Immature natural killer cell (primary cell): ENCODE results near the gene WHRN. TPM values are rescaled to one million over a fixed set of nuclear protein-coding genes. Genes with fewer than 3 reads are reported as not detected.

Source experiments
- DNase-seq, 3 donors: peaks; one replicate each; pipeline ENCODE4 v3.0.0; 2022; ENCODE audit warnings: mixed read lengths in 1 of 3
- H3K27ac Mint-ChIP-seq, 6 donors: one replicate each; pipeline ENCODE4 v1.8.0; 2020; ENCODE audit warnings: mixed read lengths in 6 of 6, mild to moderate bottlenecking in 5 of 6, inconsistent platforms in 4 of 6, moderate library complexity in 3 of 6
- H3K27me3 Mint-ChIP-seq, 3 donors: one replicate each; pipeline ENCODE4 v1.8.0; 2020 to 2021; ENCODE audit warnings: low read depth in 3 of 3, mild to moderate bottlenecking in 3 of 3, mixed read lengths in 3 of 3, moderate library complexity in 3 of 3, inconsistent platforms in 1 of 3
- H3K36me3 Mint-ChIP-seq, 3 donors: one replicate each; pipeline ENCODE4 v1.8.0; 2020; ENCODE audit warnings: mixed read lengths in 3 of 3, inconsistent platforms in 2 of 3, mild to moderate bottlenecking in 2 of 3
- H3K4me1 Mint-ChIP-seq, 2 donors: one replicate each; pipeline ENCODE4 v1.8.0; 2020; ENCODE audit warnings: inconsistent platforms in 2 of 2, mild to moderate bottlenecking in 2 of 2, mixed read lengths in 2 of 2, moderate library complexity in 1 of 2
- H3K4me3 Mint-ChIP-seq, 5 donors: one replicate each; pipeline ENCODE4 v1.8.0; 2020; ENCODE audit warnings: mild to moderate bottlenecking in 5 of 5, mixed read lengths in 5 of 5, inconsistent platforms in 3 of 5, moderate library complexity in 3 of 5
- H3K9me3 Mint-ChIP-seq, 6 donors: one replicate each; pipeline ENCODE4 v1.8.0; 2020; ENCODE audit warnings: mild to moderate bottlenecking in 6 of 6, mixed read lengths in 6 of 6, inconsistent platforms in 4 of 6, moderate library complexity in 3 of 6
- polyA plus RNA-seq, 3 donors: library from polyadenylated mRNA; unstranded; fragments of 300-500 nt; fragmentation: Illumina TruSeq; gene quantifications; one replicate each; pipeline ENCODE4 v1.2.3, GENCODE V29; 2021

Gene WHRN
- polyA plus RNA-seq, 3 donors from 2014 or later: 0.22 to 1.4 (median 1.0) TPM

DNA sequence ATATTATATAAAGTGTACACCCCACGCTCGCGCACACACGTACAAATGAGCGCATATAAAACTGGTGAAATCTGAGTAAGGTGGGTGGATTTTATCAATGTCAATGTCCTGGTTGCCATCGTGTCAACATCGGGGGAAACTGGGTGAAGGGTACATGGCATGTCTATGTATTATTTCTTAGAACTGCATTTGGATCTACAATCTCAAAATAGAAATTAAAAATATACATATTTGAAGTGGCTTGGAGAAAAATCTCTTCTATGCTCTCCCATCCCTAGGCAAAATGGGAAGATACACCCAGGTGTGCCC is 763 bp upstream of the WHRN start:
- Mint-ChIP-seq H3K36me3 (no peaks in the 10 kb centered on the region), H3K4me1 (peaks cover 27 to 36% of the 10 kb centered on the region in 2 donors), H3K27ac (peak overlapping the region in 5 of 6 donors; percentile 84 to 94 (median 93)), H3K27me3 (peaks cover 15 to 38% (median 23%) of the 10 kb centered on the region in 3 donors), H3K9me3 (peaks cover 0 to 2% (median 0%) of the 10 kb centered on the region in 6 donors), H3K4me3 (peak overlapping the region; percentile 86 to 92 (median 87))
- DNase-seq: no peak

DNA sequence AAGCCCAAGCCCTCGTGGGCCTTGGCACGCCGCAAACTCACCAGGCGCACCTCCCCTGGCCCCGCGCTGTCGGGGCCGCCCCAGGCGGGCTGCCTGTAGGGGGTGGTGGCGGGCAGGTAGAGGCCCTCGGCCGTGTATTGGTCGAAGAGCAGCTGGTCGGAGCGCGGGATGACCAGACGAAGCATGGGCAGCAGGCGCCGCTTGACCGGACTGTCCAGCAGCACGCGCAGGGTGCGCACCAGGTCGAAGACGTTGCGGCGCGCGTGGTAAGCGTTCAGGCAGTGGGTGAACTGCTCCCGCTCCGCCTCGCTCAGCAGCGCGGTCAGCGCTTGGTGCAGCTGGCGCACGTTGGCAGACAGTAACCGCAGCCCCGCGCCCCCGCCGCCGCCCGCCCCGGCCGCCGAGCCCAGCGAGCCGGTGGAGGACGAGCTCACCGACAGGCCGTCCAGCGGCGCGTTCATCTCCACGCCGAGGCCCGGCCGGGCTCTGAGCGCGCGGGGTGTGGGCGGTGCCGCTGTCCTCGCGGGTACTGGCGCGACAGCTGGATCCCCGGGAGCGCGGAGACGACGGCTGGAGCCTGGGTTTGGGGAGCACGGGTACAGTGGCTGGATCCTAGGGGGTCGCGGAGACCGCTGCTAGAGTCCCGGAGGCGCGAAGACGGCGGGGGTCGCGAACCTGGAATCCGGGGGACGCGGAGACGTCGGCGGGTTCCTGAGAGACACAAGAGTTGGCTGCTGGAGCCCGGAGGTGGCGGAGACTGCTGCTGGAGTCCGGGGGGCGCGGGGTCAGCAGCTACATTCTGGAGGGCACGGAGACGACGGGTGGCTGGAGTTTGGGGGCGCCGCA is 709 bp downstream of the WHRN start:
- Mint-ChIP-seq H3K27me3 (peaks cover 17 to 32% (median 21%) of the 10 kb centered on the region in 3 donors), H3K9me3 (peaks cover 0 to 2% (median 0%) of the 10 kb centered on the region in 6 donors), H3K36me3 (no peaks in the 10 kb centered on the region), H3K27ac (peak overlapping the region in 5 of 6 donors; percentile 75 to 88 (median 85)), H3K4me3 (peak overlapping the region; percentile 75 to 83 (median 79)), H3K4me1 (peaks cover 27 to 36% of the 10 kb centered on the region in 2 donors)
- DNase-seq: peak; percentile 52 to 56 (median 56)

DNA sequence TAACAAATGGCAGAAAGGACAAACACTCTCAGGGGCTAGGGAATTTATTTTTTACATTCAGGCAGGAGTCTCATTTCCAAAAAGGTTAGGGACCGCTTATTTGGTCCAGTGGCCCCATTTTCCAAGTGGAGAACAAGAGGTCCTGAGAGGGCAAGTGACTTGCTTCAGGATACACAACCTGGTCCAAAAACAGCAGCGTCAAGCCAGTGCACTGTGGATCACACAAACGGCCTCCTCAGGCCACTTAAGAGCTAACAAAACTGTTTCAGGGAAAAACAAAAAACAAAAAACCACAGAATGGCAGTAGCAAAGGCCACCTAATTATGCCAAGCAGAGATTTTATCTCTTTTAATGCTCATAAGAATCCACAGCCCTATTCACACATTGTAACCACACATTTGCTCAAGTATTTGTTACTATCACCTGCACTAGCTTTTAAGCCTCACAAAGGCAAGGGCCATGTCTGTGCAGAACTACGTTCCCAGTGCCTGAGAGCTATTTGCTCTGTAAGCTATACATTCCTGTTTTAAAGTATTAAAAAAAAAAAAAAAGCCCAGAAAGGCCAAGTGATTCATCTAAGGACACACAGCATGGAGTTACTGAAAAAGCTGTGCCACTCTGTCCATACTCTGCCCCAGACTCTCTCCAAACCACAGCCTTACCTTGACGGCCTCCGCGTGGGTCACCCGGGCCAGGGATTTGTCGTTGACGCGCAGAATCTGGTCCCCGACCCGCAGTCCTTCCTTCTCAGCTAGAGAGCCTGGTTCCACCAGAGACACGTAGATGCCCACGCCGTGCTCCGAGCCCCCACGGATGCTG is 1.5 kb downstream of the WHRN start:
- peak overlapping the region; percentile 58 to 83 (median 74) for H3K4me3 Mint-ChIP-seq
- H3K9me3 Mint-ChIP-seq: no peaks in the 10 kb centered on the region
- peak overlapping the region; percentile 45 to 88 (median 76) for H3K27ac Mint-ChIP-seq
- peaks cover 27 to 36% of the 10 kb centered on the region in 2 donors for H3K4me1 Mint-ChIP-seq
- no peaks in the 10 kb centered on the region for H3K36me3 Mint-ChIP-seq
- DNase-seq: peak; percentile 35 to 55 (median 43)
- H3K27me3 Mint-ChIP-seq: peaks cover 17 to 23% (median 21%) of the 10 kb centered on the region in 3 donors

DNA sequence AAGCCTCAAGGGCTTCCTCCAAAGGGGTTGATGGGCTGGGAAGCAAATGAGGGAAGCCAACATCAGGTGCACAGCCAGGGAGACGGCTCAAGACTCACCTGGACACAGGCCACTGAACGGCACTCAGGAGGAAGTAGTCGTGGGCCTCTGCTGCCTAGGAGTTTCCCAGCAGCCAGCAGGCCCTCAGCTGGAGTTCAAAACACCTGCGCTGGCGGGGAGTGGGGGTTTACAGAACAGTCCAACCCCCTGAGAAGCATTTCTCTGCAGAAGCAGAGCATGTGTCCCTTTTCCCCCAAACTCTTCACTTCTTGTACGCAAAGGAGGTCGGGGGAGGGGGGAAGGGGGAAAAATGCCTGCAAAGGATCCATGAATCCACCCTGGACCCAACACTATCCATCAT is 2.3 kb downstream of the WHRN start:
- H3K4me1 Mint-ChIP-seq: peaks cover 27 to 36% of the 10 kb centered on the region in 2 donors
- H3K9me3 Mint-ChIP-seq: no peaks in the 10 kb centered on the region
- no peak for DNase-seq
- peak overlapping the region in 4 of 5 donors; percentile 3 to 83 (median 66) for H3K4me3 Mint-ChIP-seq
- peak overlapping the region in 2 of 6 donors; percentile 48 to 85 for H3K27ac Mint-ChIP-seq
- H3K27me3 Mint-ChIP-seq: peaks cover 17 to 23% (median 20%) of the 10 kb centered on the region in 3 donors
- H3K36me3 Mint-ChIP-seq: no peaks in the 10 kb centered on the region

DNA sequence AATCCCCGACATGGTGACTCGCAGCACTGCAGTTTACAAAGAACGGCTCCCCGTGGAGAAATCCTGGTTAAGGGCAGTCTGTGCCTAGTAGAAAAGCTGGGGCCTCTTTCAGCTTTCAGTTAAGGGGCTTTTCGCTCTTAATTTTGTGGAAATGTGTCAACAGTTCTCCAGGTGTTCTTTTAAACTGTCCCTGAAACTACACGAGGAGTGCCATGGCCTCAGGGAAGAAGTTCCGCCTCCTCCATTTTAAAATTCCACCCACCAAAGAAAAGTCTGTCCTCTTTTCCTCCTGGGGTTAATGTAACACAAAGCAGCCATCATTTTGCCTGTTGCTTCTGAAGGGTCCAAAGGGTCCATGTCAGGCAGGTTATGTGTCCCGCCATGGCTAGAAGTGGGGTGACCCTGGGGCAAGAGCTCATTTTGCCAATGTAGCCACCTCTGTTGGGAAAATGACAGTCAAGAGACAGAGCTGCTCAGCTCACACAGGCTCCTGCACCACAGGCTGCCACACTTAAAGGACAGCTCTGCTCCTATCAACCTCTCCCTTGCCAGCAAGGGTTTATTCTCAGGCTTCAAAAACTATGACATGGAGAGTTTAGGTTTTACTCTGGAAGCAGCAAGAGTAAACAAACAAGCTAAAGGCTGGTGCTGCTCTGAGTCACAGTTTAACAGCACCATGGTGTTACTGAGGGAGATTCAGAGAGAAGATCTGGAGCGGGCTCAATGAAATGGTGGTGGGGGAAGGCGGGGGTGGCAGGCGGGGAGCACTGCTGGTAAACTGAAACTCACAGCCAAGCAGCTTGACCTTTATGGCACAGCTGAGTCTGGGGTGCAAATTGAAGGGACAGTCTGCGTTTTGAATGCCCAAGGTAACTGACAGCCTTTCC is 3.2 kb downstream of the WHRN start:
- no peak for DNase-seq
- Mint-ChIP-seq H3K4me3 (peak overlapping the region in 1 of 5 donors; percentile 6), H3K27me3 (peaks cover 14 to 15% (median 15%) of the 10 kb centered on the region in 3 donors), H3K27ac (peak overlapping the region in 3 of 6 donors; percentile 40 to 66 (median 43)), H3K9me3 (no peaks in the 10 kb centered on the region), H3K4me1 (peaks cover 30 to 36% of the 10 kb centered on the region in 2 donors), H3K36me3 (no peaks in the 10 kb centered on the region)

DNA sequence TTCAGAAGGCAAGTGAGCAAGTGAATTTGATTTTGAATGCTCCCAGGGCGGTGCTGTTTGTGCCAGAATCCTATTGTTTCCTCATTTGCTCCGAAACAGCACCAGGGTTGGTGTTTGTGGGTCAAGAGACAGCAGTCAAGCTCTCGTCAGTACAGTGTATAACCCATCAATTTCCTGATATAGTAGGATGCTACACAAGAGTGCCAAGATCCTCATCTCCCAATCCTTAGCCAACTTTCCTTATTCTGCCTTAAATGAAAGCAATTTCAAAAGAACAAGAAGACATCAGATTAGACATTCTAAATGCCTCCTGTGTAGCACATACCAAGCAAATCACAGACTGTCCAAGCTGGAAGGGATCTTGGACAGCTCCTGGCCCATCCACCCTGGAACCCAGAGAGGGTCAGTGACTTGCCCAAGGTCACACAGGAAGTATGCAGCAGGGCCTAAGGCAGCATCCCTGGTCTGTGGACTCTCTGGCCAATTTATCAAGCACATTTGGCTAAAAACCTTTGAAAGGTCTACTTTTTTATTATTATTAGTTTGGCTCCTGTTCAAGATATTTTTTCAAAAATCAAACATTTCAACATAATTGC is 4.5 kb downstream of the WHRN start:
- no peak overlapping the region for H3K27ac Mint-ChIP-seq
- H3K4me1 Mint-ChIP-seq: peaks cover 26 to 27% of the 10 kb centered on the region in 2 donors
- peaks cover 11 to 13% (median 12%) of the 10 kb centered on the region in 3 donors for H3K27me3 Mint-ChIP-seq
- no peaks in the 10 kb centered on the region for H3K36me3 Mint-ChIP-seq
- no peak overlapping the region for H3K4me3 Mint-ChIP-seq
- no peaks in the 10 kb centered on the region for H3K9me3 Mint-ChIP-seq
- no peak for DNase-seq

DNA sequence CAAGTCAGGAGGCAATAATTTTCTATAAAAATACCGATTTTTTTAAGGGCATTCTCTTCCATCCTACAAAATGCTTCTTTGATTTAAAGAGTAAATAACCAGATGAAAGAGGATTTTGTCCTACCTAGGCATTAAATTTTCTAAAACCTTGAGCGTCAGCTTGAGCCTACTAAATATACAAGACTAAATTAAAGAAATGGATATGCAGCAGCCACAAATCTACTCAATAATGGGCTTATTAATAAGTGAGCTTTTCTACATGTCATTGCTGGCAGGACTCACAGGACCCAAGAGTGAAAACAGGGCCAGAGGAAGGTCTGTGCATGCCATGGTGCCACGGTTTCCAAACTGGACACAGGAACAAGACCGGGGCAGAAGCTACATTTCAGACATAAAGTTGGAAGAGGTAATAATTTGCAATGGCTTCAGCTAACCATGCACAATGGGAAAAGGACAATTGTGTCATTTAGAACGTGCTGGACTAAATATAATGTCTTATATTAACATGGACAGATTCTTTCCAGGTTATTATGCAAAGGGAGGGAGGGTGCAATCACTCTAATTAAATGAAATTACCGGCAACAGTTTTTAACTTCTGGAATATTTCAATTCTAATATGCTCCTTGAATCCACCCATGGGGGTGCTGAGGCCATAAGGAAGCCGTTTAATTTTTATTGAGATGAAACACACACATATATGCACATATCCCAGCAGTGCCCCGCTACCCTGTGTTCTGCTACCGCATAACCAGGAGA is 5.2 kb downstream of the WHRN start:
- no peaks in the 10 kb centered on the region for H3K9me3 Mint-ChIP-seq
- no peaks in the 10 kb centered on the region for H3K36me3 Mint-ChIP-seq
- DNase-seq: no peak
- no peak overlapping the region for H3K4me3 Mint-ChIP-seq
- H3K27ac Mint-ChIP-seq: peak overlapping the region in 1 of 6 donors; percentile 6
- peaks cover 21 to 22% of the 10 kb centered on the region in 2 donors for H3K4me1 Mint-ChIP-seq
- peaks cover 6 to 9% (median 9%) of the 10 kb centered on the region in 3 donors for H3K27me3 Mint-ChIP-seq

DNA sequence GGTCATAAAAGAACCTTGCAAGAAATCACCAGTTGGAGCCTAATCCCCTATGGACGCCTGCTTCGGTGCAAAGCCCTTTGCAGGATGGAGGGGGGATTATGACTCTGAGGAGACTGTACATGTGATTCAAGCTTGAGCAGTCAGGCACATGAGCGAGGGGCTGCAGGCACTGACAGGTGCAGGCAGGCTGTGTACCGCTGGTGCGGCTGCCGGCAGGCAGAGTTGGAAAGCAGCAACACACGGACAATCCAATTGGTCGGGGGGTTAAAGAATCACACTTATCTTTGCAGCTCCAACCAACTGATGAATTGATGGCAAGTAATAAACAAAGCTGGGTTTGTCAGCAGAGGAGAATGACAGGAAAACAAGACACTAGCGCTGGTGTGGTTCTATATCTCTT is 5.7 kb downstream of the WHRN start:
- Mint-ChIP-seq H3K4me3 (no peak overlapping the region), H3K27ac (no peak overlapping the region), H3K36me3 (no peaks in the 10 kb centered on the region), H3K27me3 (peaks cover 8 to 10% (median 9%) of the 10 kb centered on the region in 3 donors), H3K9me3 (no peaks in the 10 kb centered on the region), H3K4me1 (peaks cover 21 to 22% of the 10 kb centered on the region in 2 donors)
- DNase-seq: no peak

DNA sequence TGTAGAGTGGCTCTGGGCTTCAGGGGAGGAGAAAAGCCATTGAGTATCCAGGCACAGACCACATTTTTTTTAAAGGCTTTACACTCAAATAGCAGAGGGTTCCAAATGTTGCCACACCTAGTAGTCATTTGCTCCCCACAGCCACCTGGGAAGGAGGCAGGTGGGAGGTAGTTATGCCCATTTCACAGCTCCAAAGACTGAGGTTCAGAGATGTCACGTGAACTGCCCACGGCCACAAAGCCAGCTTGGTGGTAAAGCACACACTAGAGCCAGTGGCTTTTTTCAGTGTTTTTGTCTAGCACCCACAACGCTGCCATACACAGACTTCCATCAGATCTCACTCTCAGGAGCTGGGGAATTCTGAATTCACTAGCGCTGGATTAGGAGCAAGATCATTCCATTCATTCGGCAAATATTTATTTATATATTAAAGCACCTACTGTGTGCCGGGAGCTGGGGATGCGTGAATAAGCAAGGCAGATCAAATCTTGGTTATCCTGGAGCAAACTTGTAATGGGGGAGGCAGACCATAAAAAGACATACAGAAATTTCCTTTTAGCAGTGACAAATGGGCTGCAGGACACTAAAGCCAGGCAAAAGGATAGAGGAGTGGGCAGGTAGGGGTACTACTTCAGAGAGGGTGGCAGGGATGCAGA is 7.4 kb downstream of the WHRN start:
- Mint-ChIP-seq H3K36me3 (no peaks in the 10 kb centered on the region), H3K27me3 (peaks cover 6 to 8% (median 6%) of the 10 kb centered on the region in 3 donors), H3K9me3 (no peaks in the 10 kb centered on the region), H3K4me1 (peaks cover 8 to 11% of the 10 kb centered on the region in 2 donors), H3K27ac (peak overlapping the region in 1 of 6 donors; percentile 38), H3K4me3 (no peak overlapping the region)
- peak in 1 of 3 donors; percentile 21 for DNase-seq

DNA sequence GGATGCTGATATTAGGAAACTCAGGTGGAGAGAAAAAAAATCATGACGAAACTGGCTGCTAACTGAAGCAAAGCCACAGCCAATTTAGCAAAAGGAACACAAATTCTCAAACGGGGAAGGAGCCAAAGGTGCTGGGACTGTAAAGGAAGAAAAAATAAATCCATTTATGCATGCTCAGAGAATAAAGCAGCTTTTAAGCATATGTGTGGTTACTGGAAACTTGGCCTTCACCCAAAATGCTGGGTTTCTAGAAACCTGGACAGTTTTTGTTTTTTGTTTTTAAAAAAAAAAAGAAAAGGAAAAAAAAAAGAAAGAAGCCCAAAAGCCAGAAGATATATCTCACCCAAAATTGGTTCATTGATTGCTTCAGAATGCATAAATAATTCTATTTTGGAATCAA is 8.0 kb downstream of the WHRN start:
- H3K4me1 Mint-ChIP-seq: peaks cover 2 to 6% of the 10 kb centered on the region in 2 donors
- H3K36me3 Mint-ChIP-seq: no peaks in the 10 kb centered on the region
- DNase-seq: no peak
- H3K4me3 Mint-ChIP-seq: no peak overlapping the region
- no peaks in the 10 kb centered on the region for H3K9me3 Mint-ChIP-seq
- H3K27ac Mint-ChIP-seq: peak overlapping the region in 1 of 6 donors; percentile 26
- H3K27me3 Mint-ChIP-seq: peaks cover 6 to 9% (median 6%) of the 10 kb centered on the region in 3 donors

DNA sequence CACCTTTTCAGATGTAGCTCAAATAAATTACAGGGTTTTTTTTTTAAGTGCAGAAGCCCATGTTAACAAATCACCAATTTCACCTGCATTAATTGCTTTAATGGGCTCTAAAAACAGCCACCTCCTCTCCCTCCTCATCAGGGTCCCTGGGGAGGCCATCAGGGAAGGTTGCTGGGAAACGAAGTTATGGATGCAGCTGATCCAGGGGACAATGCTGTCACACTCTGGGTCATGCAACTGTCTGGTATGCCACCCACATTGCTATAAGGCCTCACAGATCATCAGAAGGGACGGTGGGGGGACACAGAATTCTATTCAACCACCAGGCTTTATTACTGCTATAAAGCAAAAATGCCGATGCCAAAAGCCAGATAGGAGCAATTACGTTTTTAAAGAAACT is 9.3 kb downstream of the WHRN start:
- Mint-ChIP-seq H3K9me3 (no peaks in the 10 kb centered on the region), H3K27me3 (peaks cover 6 to 9% (median 7%) of the 10 kb centered on the region in 3 donors), H3K4me3 (no peak overlapping the region), H3K4me1 (peaks cover 0 to 5% of the 10 kb centered on the region in 2 donors), H3K27ac (no peak overlapping the region), H3K36me3 (no peaks in the 10 kb centered on the region)
- DNase-seq: no peak
